ACC112 (cell line): ENCODE results near the gene NSD2.
"Not testable (repeated sequence)": the region's sequence is repeated elsewhere in the genome, so short reads cannot be mapped to it uniquely, and the experiment has no call there.

Experiments used
- H2AFZ ChIP-seq: fragments of 200-600 bp; sonication (generic); one replicate; pipeline ENCODE4 v1.6.0; 2017; ENCODE audit warnings: antibody characterized with exemption, low read length; ENCODE audit not compliant: unreplicated experiment
- H3K27ac ChIP-seq: fragments of 200-600 bp; sonication (generic); 2 replicates; pipeline ENCODE4 v1.5.1; 2014; ENCODE audit warnings: low read depth, mild to moderate bottlenecking, antibody characterized with exemption, low read length, moderate library complexity
- H3K27me3 ChIP-seq: fragments of 200-600 bp; sonication (generic); 2 replicates; pipeline ENCODE4 v1.6.1; 2014; ENCODE audit warnings: mild to moderate bottlenecking, antibody characterized with exemption, low read length, moderate library complexity, mixed read lengths; ENCODE audit not compliant: insufficient read depth
- H3K36me3 ChIP-seq: fragments of 200-600 bp; sonication (generic); 2 replicates; pipeline ENCODE4 v1.6.1; 2016; ENCODE audit warnings: mild to moderate bottlenecking, antibody characterized with exemption, low read length, moderate library complexity, mixed read lengths; ENCODE audit not compliant: insufficient read depth
- H3K4me1 ChIP-seq: fragments of 200-600 bp; sonication (generic); one replicate; pipeline ENCODE4 v1.6.1; 2016; ENCODE audit warnings: low read length, mixed read lengths; ENCODE audit not compliant: insufficient read depth, unreplicated experiment, control insufficient read depth
- H3K4me3 ChIP-seq: fragments of 200-600 bp; sonication (generic); 2 replicates; pipeline ENCODE4 v1.5.1; 2014; ENCODE audit warnings: mild to moderate bottlenecking, low read depth, low read length
- H3K79me2 ChIP-seq: fragments of 200-600 bp; sonication (generic); one replicate; pipeline ENCODE4 v1.6.0; 2016; ENCODE audit warnings: low read length; ENCODE audit not compliant: control insufficient read depth, unreplicated experiment, insufficient read depth

Gene NSD2

DNA sequence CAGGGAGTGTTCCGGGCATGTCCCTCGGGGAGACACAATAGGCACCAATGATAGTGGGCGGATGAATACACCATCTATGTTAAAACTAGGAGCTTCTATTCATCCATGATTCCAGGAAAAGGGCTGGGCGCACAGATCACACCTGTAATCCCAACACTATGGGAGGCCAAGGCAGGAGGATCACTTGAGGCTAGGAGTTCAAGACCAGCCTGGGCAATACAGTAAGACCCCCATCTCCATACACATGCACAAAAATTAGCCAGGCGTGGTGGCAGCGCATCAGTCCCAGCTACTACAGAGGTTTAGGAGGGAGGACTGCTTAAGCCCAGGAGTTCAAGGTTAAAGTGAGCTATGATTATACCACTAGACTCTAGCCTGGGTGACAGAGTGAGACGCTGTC is 135.2 kb downstream of the NSD2 start:
- peaks cover 42% of the 10 kb centered on the region for H3K79me2 ChIP-seq
- H3K36me3 ChIP-seq, result peaks cover 8% of the 10 kb centered on the region; the same call in 1 of the 2 replicates
- H3K4me3 ChIP-seq, result no peak overlapping the region
- no peaks in the 10 kb centered on the region for H3K27me3 ChIP-seq
- H3K4me1 ChIP-seq, result peaks cover 12% of the 10 kb centered on the region
- no peak overlapping the region for H3K27ac ChIP-seq
- H2AFZ ChIP-seq, result no peak overlapping the region

DNA sequence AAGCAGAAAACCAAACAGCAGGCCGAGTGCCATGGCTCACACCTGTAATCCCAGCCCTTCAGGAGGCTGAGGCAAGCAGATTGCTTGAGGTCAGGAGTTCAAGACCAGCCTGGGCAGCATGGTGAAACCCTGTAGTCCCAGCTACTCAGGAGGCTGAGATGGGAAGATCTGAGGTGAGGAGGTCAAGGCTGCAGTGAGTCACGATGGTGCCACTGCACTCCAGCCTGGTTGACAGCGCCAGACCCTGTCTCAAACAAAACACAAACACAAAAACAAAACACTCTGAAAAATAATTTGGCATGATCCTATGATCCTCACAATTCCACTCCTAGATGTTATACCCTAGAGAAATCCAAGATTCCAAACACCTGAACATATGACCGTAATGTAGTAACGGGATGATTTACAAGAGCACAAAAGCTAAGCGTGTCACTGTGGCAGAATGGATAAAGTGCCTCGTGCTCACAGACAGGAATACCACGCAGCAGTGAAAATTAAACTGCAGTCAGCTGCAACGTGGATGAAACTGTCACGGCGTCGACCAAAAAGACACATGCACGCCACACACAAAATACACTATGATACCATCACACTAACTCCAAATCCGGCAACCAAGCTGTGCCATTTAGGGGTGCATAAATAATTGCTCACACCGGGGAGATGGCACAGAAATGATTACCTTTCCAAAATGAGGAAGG is 135.9 kb downstream of the NSD2 start:
- H3K4me1 ChIP-seq, result peaks cover 12% of the 10 kb centered on the region
- peak overlapping the region; percentile 92 for H3K4me3 ChIP-seq
- no peak overlapping the region for H3K27ac ChIP-seq
- H2AFZ ChIP-seq, result no peak overlapping the region
- H3K36me3 ChIP-seq, result peaks cover 8% of the 10 kb centered on the region; the same call in 1 of the 2 replicates
- H3K79me2 ChIP-seq, result peaks cover 42% of the 10 kb centered on the region
- H3K27me3 ChIP-seq, result no peaks in the 10 kb centered on the region

GRCh38 chr4:2007804-2008670 is 136.8 kb downstream of the NSD2 start:
- H3K4me1 ChIP-seq, result peaks cover 12% of the 10 kb centered on the region
- H3K36me3 ChIP-seq, result peaks cover 7% of the 10 kb centered on the region; the same call in 1 of the 2 replicates
- peaks cover 36% of the 10 kb centered on the region for H3K79me2 ChIP-seq
- H3K27ac ChIP-seq, result no peak overlapping the region
- H3K4me3 ChIP-seq, result peak overlapping the region; percentile 92
- peak overlapping the region; percentile 97 for H2AFZ ChIP-seq
- H3K27me3 ChIP-seq, result no peaks in the 10 kb centered on the region

GRCh38 chr4:2008671-2008920 is 137.4 kb downstream of the NSD2 start:
- H2AFZ ChIP-seq, result peak overlapping the region; percentile 97
- peaks cover 12% of the 10 kb centered on the region for H3K4me1 ChIP-seq
- H3K36me3 ChIP-seq, result peaks cover 5% of the 10 kb centered on the region; the same call in 1 of the 2 replicates
- H3K4me3 ChIP-seq, result peak overlapping the region; percentile 92
- H3K27ac ChIP-seq, result peak overlapping the region; percentile 89
- H3K27me3 ChIP-seq, result no peaks in the 10 kb centered on the region
- peaks cover 33% of the 10 kb centered on the region for H3K79me2 ChIP-seq

- Histone ChIP-seq H3K36me3 (peaks cover 5% of the 10 kb centered on the region; the same call in 1 of the 2 replicates), H3K79me2 (peaks cover 33% of the 10 kb centered on the region), H3K4me1 (peaks cover 12% of the 10 kb centered on the region), H2AFZ (peak within 1 kb of the TSS; percentile 97), H3K27me3 (no peaks in the 10 kb centered on the region), H3K4me3 (peak within 1 kb of the TSS; percentile 92), H3K27ac (peak within 1 kb of the TSS; percentile 89)
These were observed 137.9 kb downstream of the NSD2 start, which contains the start of gene NELFA for GRCh38 chr4:2008921-2009650. NELFA (minus strand) TSS chr4:2008974; CDS start chr4:2008959, 15 bp downstream.

- Histone ChIP-seq H3K27ac (0 out of 2 replicates have a peak overlapping the region, but pooled peaks have one; percentile 89), H3K4me3 (peak overlapping the region; percentile 92), H2AFZ (peak overlapping the region; percentile 93), H3K36me3 (peaks cover 5% of the 10 kb centered on the region; the same call in 1 of the 2 replicates), H3K79me2 (peaks cover 33% of the 10 kb centered on the region), H3K4me1 (peaks cover 12% of the 10 kb centered on the region), H3K27me3 (no peaks in the 10 kb centered on the region)
These were observed 138.5 kb downstream of the NSD2 start for GRCh38 chr4:2009651-2010233.

DNA sequence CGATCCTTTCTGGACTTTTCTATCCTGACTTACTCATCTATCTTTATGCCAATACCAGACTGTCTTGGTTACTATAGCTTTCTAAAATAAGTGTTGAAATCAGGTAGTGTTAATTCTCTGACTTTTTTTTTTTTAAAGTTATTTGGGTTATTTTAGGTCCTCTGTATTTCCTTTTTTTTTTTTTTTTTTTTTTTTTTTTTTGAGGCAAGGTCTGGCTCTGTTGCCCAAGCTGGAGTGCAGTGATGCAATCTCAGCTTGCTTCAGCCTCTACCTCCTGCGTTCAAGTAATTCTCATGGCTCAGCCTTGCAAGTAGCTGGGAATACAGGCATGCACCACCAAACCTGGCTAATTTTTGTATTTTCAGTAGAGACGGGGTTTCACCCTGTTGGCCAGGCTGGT is 140.4 kb downstream of the NSD2 start:
- H3K4me3 ChIP-seq, result no peak overlapping the region
- no peak overlapping the region for H2AFZ ChIP-seq
- no peaks in the 10 kb centered on the region for H3K27me3 ChIP-seq
- no peak overlapping the region for H3K27ac ChIP-seq
- H3K4me1 ChIP-seq, result peaks cover 12% of the 10 kb centered on the region
- peaks cover 21% of the 10 kb centered on the region for H3K79me2 ChIP-seq
- H3K36me3 ChIP-seq, result no peaks in the 10 kb centered on the region

GRCh38 chr4:2015008-2015407 is 143.8 kb downstream of the NSD2 start:
- Histone ChIP-seq H2AFZ (no peak overlapping the region), H3K27me3 (no peaks in the 10 kb centered on the region), H3K79me2 (no peaks in the 10 kb centered on the region), H3K27ac (no peak overlapping the region), H3K4me3 (no peak overlapping the region), H3K4me1 (peaks cover 2% of the 10 kb centered on the region), H3K36me3 (no peaks in the 10 kb centered on the region)

GRCh38 chr4:2021358-2022018 is 150.3 kb downstream of the NSD2 start:
- H3K27me3 ChIP-seq, result peaks cover 23% of the 10 kb centered on the region; the same call in 1 of the 2 replicates
- not testable (repeated sequence) for H3K4me3 ChIP-seq, H3K79me2 ChIP-seq, H3K36me3 ChIP-seq, H2AFZ ChIP-seq, H3K27ac ChIP-seq, H3K4me1 ChIP-seq

DNA sequence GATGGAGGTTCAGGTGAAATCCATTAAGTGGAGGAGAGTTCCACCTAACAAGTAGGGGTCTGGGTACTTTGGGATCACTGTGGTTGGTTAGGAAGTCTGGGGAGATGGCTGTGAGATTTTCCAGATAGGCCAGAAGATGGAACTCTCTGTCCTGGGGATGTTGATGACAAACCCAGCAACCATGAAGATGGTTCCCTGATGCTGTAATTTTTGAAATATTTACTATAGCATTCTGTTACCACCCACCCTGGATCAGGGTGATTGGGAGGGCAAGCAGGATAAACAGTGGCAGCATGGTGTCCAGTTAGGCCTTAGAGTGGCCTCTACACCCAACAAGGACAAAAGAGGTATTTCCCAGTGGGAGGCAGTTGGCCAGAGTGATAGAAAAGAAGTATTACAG is 153.5 kb downstream of the NSD2 start:
- Histone ChIP-seq H3K4me3 (no peak overlapping the region), H3K27me3 (peaks cover 33% of the 10 kb centered on the region), H3K79me2 (no peaks in the 10 kb centered on the region), H3K27ac (no peak overlapping the region), H3K36me3 (no peaks in the 10 kb centered on the region), H3K4me1 (no peaks in the 10 kb centered on the region), H2AFZ (no peak overlapping the region)
